Calu3 (cell line): ENCODE data around the gene JRKL. TPM values are rescaled to one million over a fixed set of nuclear protein-coding genes. Genes with fewer than 3 reads are reported as not detected.
"Not testable (repeated sequence)": the region's sequence is repeated elsewhere in the genome, so short reads cannot be mapped to it uniquely, and the experiment has no call there.

Experiments used
- BruUV-seq: library from RNA; stranded (reverse); fragments of 400-500 nt; replicated peaks from 2 replicates; lab custom pipeline; 2021; lab: Mats Ljungman, UMichigan
- CTCF ChIA-PET: fragments of 300-600 bp; sonication (Branson Sonifier 250); formaldehyde crosslinking; loops from one replicate; lab custom pipeline; 2022; ENCODE audit warnings: antibody characterized with exemption; lab: Charles Lee
- DNase-seq: peaks from one replicate; pipeline ENCODE4 v3.0.0; 2022
- H3K27ac Mint-ChIP-seq: one replicate; pipeline ENCODE4 v1.8.0; 2022; ENCODE audit warnings: mixed read lengths; ENCODE audit not compliant: unreplicated experiment
- H3K27me3 Mint-ChIP-seq: one replicate; pipeline ENCODE4 v1.8.0; 2022; ENCODE audit warnings: mixed read lengths; ENCODE audit not compliant: unreplicated experiment
- H3K36me3 Mint-ChIP-seq: one replicate; pipeline ENCODE4 v1.8.0; 2022; ENCODE audit warnings: mild to moderate bottlenecking, moderate library complexity, mixed read lengths; ENCODE audit not compliant: insufficient read depth, unreplicated experiment
- H3K4me1 Mint-ChIP-seq: one replicate; pipeline ENCODE4 v1.8.0; 2022; ENCODE audit warnings: mild to moderate bottlenecking, low read depth, mixed read lengths; ENCODE audit not compliant: unreplicated experiment
- H3K4me3 Mint-ChIP-seq: one replicate; pipeline ENCODE4 v1.8.0; 2022; ENCODE audit warnings: mild to moderate bottlenecking, low read depth, moderate library complexity, mixed read lengths; ENCODE audit not compliant: unreplicated experiment
- H3K9me3 Mint-ChIP-seq: one replicate; pipeline ENCODE4 v1.8.0; 2022; ENCODE audit warnings: low read depth, mixed read lengths; ENCODE audit not compliant: unreplicated experiment
- intact Hi-C: fragments of 100-400 bp; cut with micrococcal nuclease; formaldehyde crosslinking; loops from one replicate; pipeline ENCODE4 v1.10.0; 2022; ENCODE audit not compliant: unreplicated experiment
- total RNA-seq: library from RNA; stranded (reverse); gene quantifications from 2 replicates; pipeline ENCODE4 v1.2.3, GENCODE V29; 2022
- TF ChIP-seq, protein P1 (sequence below): fragments of 200-600 bp; IDR thresholded peaks from one replicate; pipeline ENCODE4 v1.8.0; 2022; ENCODE audit warnings: antibody characterized with exemption; ENCODE audit not compliant: unreplicated experiment

The JRKL gene
- total RNA-seq, 1 experiment from 2014 or later = 9.3 TPM

DNA sequence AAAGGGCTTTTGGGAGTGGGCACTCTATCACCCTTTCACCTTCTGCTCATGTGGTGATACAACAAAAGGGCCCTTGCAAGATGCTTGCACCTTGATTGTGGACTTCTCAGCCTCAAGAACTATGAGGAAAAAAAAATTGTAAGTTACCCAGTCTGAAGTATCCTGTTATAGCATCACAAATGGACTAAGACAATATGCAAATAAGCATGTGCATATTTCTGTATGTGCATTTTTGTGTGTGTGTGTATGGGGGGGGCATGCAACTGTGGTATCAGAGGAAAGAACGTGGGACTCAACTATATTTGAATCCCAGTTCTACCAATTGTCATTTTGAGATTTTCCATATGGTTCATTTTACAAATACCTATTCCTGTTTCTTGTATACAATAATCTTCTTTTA lies 10.9 kb downstream of the JRKL start:
- no peaks in the 10 kb centered on the region for H3K9me3 Mint-ChIP-seq
- H3K4me3 Mint-ChIP-seq = no peak overlapping the region
- no peaks in the 10 kb centered on the region for H3K36me3 Mint-ChIP-seq
- H3K27ac Mint-ChIP-seq = no peak overlapping the region
- CTCF ChIA-PET = no interaction called here
- no peak for DNase-seq
- no peaks in the 10 kb centered on the region for H3K27me3 Mint-ChIP-seq
- intact Hi-C loops = no loop called here
- no TSS peak for BruUV-seq
- no peaks in the 10 kb centered on the region for H3K4me1 Mint-ChIP-seq
- TF ChIP-seq, protein P1, sequence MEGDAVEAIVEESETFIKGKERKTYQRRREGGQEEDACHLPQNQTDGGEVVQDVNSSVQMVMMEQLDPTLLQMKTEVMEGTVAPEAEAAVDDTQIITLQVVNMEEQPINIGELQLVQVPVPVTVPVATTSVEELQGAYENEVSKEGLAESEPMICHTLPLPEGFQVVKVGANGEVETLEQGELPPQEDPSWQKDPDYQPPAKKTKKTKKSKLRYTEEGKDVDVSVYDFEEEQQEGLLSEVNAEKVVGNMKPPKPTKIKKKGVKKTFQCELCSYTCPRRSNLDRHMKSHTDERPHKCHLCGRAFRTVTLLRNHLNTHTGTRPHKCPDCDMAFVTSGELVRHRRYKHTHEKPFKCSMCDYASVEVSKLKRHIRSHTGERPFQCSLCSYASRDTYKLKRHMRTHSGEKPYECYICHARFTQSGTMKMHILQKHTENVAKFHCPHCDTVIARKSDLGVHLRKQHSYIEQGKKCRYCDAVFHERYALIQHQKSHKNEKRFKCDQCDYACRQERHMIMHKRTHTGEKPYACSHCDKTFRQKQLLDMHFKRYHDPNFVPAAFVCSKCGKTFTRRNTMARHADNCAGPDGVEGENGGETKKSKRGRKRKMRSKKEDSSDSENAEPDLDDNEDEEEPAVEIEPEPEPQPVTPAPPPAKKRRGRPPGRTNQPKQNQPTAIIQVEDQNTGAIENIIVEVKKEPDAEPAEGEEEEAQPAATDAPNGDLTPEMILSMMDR = no peak

DNA sequence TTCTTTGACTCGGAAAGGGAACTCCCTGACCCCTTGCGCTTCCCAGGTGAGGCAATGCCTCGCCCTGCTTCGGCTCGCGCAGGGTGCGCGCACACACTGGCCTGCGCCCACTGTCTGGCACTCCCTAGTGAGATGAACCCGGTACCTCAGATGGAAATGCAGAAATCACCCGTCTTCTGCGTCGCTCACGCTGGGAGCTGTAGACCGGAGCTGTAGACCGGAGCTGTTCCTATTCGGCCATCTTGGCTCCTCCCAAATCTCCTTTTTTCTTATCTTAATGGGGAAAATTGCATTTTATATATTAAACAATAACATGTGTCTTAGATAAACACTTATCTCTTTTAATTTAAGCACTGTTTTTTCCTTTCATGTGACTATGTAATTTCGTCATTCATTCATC lies 21.6 kb downstream of the JRKL start:
- H3K4me3 Mint-ChIP-seq, DNase-seq, BruUV-seq, H3K9me3 Mint-ChIP-seq, H3K4me1 Mint-ChIP-seq, intact Hi-C loops, H3K36me3 Mint-ChIP-seq, H3K27ac Mint-ChIP-seq, CTCF ChIA-PET: not testable (repeated sequence)
- H3K27me3 Mint-ChIP-seq = peaks cover 11% of the 10 kb centered on the region

DNA sequence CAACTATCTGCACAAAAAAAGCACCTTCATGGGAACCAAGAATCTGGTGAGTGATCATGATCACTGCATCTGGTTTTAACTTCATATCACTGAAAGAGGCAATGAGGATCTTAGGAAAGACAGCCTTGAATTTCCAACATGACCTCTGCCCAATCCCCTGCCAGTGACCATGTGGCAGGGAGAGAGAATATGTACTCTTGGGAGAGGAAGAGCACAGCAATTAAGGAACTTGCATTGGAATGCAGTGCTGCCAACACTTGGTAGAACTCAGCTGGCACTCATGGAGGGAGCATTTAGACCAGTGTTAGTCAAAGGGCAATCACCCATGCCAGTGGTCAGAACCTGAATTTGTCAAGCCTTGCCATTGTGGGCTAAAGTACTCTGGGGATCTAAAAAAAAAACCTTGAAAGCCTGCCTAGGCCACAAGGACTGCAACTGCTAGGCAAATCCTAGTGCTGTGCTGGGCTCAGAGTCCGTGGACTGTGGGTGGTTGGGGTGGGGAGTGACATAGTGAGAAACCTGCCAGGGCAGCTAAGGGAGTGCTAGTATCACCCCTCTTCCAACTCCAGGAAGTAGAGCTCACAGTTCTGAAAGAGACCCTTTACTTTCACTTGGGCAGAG lies 23.1 kb downstream of the JRKL start:
- no peaks in the 10 kb centered on the region for H3K4me1 Mint-ChIP-seq
- intact Hi-C loops = no loop called here
- TF ChIP-seq, protein P1 = no peak
- peaks cover 11% of the 10 kb centered on the region for H3K27me3 Mint-ChIP-seq
- DNase-seq = no peak
- no TSS peak for BruUV-seq
- H3K27ac Mint-ChIP-seq = no peak overlapping the region
- no peaks in the 10 kb centered on the region for H3K9me3 Mint-ChIP-seq
- no peak overlapping the region for H3K4me3 Mint-ChIP-seq
- CTCF ChIA-PET = interaction anchor here (1.3 kb wide), 1 partner anchor 12 kb away, joined by 3 read pairs; no protein-coding TSS in a partner anchor
- H3K36me3 Mint-ChIP-seq = no peaks in the 10 kb centered on the region

DNA sequence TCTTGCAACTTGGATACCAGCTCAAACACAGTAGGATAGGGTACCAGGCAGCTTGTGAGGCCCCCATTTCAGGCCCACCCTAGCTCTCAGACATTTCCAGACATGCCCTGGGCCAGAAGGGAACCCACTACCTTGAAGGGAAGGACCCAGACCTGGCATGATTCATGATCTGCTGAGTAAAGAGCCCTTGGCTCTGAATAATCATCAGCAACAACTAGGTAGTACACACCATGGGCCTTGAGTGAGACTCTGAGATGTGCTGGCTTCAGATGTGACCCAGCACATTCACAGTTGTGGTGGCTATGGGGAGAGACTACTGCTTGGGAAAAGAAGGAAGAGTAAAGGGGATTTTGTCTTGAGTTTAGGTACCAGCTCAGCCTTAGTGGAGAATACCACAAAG lies 23.6 kb downstream of the JRKL start:
- TF ChIP-seq, protein P1 = no peak
- peaks cover 11% of the 10 kb centered on the region for H3K27me3 Mint-ChIP-seq
- H3K36me3 Mint-ChIP-seq = no peaks in the 10 kb centered on the region
- intact Hi-C loops = no loop called here
- no TSS peak for BruUV-seq
- CTCF ChIA-PET = interaction anchor here (1.3 kb wide), 1 partner anchor 11 kb away, joined by 3 read pairs; no protein-coding TSS in a partner anchor
- DNase-seq = no peak
- no peaks in the 10 kb centered on the region for H3K9me3 Mint-ChIP-seq
- no peak overlapping the region for H3K27ac Mint-ChIP-seq
- no peak overlapping the region for H3K4me3 Mint-ChIP-seq
- H3K4me1 Mint-ChIP-seq = no peaks in the 10 kb centered on the region

DNA sequence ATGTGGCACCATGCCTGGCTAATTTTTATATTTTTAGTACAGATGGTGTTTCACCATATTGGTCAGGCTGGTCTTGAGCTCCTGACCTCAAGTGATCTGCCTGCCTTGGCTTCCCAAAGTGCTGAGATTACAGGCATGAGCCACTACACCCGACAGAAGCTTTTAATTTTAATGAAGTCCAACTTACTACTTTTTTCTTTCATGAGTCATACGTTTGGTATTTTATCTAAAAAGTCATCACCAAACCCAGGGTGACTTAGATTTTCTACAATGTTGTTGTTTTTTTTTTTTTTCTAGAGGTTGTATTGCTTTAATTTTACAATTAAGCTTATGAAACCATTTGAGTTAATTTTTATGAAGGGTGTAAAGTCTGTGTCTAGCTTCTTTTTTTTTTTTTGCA lies 34.9 kb downstream of the JRKL start:
- Mint-ChIP-seq H3K9me3 (no peaks in the 10 kb centered on the region), H3K27me3 (no peaks in the 10 kb centered on the region), H3K36me3 (no peaks in the 10 kb centered on the region), H3K4me1 (peaks cover 22% of the 10 kb centered on the region), H3K4me3 (no peak overlapping the region), H3K27ac (no peak overlapping the region)
- no peak for DNase-seq
- TF ChIP-seq, protein P1 = no peak
- BruUV-seq = no TSS peak
- intact Hi-C loops = loop anchor here (10.0 kb wide), 1 partner anchor 1350 kb away; no protein-coding TSS in a partner anchor
- CTCF ChIA-PET = interaction anchor here (0.7 to 1.0 kb wide), 3 partner anchors 12 to 595 kb away, joined by 3 to 5 read pairs (median 3); no protein-coding TSS in a partner anchor
